Stimulated activated CD8-positive, alpha-beta memory T cell treated with anti-CD3 and anti-CD28 coated beads, Interleukin-4, amount 100 ng/mL, for 24 hours (primary cell): Measurements from ENCODE around the gene CYP8B1.

Experiments used
- DNase-seq: peaks from one replicate; pipeline ENCODE4 v3.0.0-alpha.2; 2020; ENCODE audit warnings: low read depth

The CYP8B1 gene, protein sequence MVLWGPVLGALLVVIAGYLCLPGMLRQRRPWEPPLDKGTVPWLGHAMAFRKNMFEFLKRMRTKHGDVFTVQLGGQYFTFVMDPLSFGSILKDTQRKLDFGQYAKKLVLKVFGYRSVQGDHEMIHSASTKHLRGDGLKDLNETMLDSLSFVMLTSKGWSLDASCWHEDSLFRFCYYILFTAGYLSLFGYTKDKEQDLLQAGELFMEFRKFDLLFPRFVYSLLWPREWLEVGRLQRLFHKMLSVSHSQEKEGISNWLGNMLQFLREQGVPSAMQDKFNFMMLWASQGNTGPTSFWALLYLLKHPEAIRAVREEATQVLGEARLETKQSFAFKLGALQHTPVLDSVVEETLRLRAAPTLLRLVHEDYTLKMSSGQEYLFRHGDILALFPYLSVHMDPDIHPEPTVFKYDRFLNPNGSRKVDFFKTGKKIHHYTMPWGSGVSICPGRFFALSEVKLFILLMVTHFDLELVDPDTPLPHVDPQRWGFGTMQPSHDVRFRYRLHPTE

GRCh38 chr3:42875325-42876151, at the start of gene CYP8B1:
Gene CYP8B1 (minus strand): TSS chr3:42875879. CDS start chr3:42875816, 63 bp downstream.
- DNase-seq = no peak

- DNase-seq = no peak
These were observed 47.9 kb upstream of the CYP8B1 start for GRCh38 chr3:42923606-42924005.

DNA sequence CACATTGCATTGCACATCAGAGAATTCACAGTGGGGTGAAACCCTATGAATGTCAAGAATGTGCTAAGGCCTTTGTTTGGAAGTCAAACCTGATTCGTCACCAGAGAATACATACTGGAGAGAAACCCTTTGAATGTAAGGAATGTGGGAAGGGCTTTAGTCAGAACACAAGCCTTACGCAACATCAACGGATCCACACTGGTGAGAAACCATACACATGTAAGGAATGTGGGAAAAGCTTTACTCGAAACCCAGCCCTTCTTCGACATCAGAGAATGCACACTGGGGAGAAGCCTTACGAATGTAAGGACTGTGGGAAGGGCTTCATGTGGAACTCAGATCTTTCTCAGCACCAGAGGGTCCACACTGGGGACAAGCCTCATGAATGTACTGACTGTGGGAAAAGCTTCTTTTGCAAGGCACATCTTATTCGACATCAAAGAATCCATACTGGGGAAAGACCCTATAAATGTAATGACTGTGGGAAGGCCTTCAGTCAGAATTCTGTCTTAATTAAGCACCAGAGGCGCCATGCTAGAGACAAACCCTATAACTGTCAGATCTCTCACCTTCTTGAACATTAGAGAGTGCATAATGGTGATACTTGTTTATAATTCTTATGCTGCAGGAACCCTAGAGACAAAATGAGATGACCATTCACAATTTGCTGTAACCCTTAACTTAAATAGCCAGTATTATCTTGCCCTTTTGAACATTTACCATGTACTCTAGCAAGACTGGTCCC, 39.3 kb upstream of the CYP8B1 start:
- DNase-seq = no peak

- no peak for DNase-seq
These were observed 35.9 kb upstream of the CYP8B1 start for GRCh38 chr3:42911551-42911950.

GRCh38 chr3:42908675-42909074, 33.0 kb upstream of the CYP8B1 start:
- no peak for DNase-seq

DNA sequence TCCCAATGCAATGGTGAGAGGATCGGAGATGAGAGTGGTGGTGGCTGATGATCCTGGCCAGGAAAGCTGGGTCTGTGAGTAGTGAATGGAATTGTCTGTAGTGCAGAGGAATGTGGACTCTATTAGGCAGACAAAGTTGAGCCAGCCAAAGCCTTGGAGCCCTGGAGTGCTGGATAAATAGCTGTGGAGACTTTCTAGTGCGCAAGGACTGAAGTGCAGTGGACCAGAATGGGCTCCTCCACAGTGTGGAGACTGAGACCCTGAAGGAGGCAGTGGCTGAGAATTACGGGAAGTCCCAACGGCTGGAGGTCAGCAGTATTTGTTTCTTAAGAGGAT, 31.1 kb upstream of the CYP8B1 start:
- DNase-seq = no peak

GRCh38 chr3:42906070-42906847, 30.6 kb upstream of the CYP8B1 start, which contains the start of gene ZNF662:
Gene ZNF662 (plus strand): TSS chr3:42906142. CDS start chr3:42908115, 1,973 bp downstream.
- DNase-seq = no peak

DNA sequence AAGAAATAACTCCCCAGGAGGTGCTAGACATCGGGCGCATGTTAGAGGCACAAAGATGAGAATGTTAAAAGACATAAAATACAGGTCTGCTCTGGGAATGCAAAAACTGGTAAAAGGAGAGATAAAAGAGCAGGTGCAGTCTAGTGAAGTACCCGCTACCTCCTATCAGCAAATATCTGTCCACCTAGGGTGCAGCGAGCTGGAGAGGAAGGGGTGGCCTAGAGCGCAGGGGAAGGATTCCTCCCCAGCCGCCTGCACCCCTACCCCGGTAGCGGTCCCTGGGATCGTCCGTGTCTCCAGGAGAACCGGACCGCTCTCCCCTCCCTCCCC, 30.0 kb upstream of the CYP8B1 start:
- no peak for DNase-seq

DNA sequence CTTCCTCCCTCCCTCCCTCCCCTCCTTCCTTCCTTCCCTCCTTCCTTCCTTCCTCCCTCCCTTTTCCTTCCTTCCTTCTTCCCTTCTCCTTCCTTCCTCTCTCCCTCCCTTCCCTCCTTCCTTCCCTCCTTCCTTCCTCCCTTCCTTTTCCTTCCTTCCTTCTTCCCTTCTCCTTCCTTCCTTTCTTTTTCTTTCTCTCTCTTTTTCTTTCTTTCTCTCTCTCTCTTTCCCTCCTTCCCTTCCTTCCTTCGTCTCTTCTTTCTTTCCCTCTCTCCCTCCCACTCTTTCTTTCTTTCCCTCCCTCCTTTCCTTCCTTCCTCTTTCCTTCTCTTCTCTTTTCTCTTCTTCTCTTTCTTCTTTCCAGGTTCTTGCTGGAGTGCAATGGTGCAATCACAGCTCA, 28.4 kb upstream of the CYP8B1 start:
- DNase-seq = no peak

GRCh38 chr3:42902257-42902656, 26.6 kb upstream of the CYP8B1 start:
- DNase-seq = no peak

DNA sequence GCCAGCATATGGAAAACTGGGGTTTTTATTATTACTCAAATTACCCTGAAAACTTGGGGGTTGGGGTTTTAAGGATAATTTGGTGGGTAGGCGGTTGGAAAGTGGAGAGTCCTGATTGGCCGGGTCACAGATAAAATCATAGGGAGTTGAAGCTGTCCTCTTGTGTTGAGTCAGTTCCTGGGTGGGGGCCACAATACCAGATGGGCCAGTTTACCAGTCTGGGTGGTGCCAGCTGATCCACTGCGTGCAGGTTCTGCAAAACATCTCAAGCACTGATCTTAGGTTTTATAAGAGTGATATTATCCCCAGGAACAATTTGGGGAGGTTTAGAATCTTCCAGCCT, 25.4 kb upstream of the CYP8B1 start:
- DNase-seq = no peak

GRCh38 chr3:42900226-42901072, 24.8 kb upstream of the CYP8B1 start:
- DNase-seq = no peak

DNA sequence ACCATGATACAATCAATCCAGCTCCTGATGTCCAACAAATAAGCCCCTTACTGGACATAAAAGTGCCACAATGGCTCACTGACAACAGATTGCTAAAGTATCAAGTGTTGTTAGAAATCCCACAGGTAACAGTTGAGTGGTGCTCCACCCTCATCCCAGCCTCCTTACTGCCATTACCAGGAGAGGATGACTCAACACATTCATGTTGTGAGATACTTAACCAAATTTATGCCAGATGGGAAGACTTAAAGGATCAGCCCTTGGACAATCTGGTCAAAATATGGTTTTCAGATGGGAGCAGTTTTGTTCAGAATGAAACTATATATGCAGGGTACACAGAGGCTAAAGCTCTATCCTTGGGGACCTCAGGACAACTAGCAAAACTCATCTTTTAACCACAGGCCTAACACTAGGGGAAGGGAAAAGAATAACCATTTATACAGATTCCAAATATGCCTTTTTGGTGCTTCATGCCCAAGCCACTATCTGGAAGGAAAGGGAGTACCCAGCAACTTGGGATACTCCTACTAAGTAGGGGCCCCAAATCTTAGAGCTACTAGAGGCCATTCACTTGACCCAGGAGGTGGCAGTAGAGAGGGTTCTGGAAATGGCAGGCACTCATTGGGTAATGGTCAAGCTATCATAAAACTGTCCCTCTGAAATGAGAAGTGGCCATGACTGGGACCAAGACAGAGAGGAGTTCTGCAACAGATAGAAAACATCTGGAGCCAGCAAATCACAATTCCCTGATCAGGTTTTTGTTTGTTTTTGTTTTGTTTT, 23.4 kb upstream of the CYP8B1 start:
- DNase-seq = no peak

GRCh38 chr3:42895580-42895868, 19.8 kb upstream of the CYP8B1 start:
- no peak for DNase-seq

GRCh38 chr3:42894698-42895579, 19.3 kb upstream of the CYP8B1 start:
- DNase-seq = no peak

- no peak for DNase-seq
These were observed 17.1 kb upstream of the CYP8B1 start for GRCh38 chr3:42892807-42893206.

DNA sequence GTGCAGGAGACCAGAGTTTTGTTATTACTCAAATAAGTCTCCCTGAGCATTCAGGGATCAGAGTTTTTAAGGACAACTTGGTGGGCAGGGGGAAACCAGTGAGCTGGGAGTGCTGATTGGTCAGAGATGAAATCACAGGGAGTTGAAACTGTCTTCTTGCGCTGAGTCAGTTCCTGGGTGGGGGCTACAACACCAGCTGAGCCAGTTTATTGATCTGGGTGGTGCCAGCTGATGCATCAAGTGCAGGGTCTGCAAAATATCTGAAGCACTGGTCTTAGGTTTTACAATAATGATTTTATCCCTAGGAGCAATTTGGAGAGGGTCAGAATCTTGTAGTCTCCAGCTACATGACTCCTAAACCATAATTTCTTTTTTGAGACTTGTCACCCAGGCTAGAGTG, 16.5 kb upstream of the CYP8B1 start:
- no peak for DNase-seq

GRCh38 chr3:42891042-42891441, 15.4 kb upstream of the CYP8B1 start:
- DNase-seq = no peak

- DNase-seq = no peak
These were observed 11.4 kb upstream of the CYP8B1 start for GRCh38 chr3:42887084-42887483.
